ENCODE data around the gene LIMK2. TPM values are rescaled to one million over a fixed set of nuclear protein-coding genes. Genes with fewer than 3 reads are reported as not detected.
"Not testable (repeated sequence)": the region's sequence is repeated elsewhere in the genome, so short reads cannot be mapped to it uniquely, and the experiment has no call there.

Gene LIMK2
- total RNA-seq, 1 donor from 2014 or later: 61.2 TPM

DNA sequence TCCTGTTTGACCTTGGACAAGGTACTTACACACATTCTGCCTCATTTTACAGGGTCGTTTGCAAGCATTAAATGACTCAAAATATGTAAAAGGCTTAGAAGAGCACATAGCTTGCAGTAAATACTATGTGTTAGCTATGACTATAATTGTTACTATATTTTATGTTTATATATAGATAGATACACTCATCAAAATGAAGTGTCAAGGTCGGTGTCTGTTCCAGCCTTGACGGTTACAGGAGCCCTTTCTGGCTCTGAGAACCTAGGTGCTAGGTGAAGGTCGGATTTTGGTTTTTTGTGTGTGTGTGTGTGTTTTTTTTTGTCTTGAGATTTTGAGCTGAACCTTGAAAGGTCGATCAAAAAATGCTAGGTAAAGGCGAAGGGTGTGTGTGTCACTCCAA, 24.5 kb upstream of the LIMK2 start:
- H3K36me3 ChIP-seq: peaks cover 58% of the 10 kb centered on the region
- H3K4me1 ChIP-seq: no peaks in the 10 kb centered on the region
- intact Hi-C loops (cut with DNase I): no loop called here
- no peak for ATAC-seq
- H3K9me3 ChIP-seq: no peaks in the 10 kb centered on the region
- TF ChIP-seq, protein P1, sequence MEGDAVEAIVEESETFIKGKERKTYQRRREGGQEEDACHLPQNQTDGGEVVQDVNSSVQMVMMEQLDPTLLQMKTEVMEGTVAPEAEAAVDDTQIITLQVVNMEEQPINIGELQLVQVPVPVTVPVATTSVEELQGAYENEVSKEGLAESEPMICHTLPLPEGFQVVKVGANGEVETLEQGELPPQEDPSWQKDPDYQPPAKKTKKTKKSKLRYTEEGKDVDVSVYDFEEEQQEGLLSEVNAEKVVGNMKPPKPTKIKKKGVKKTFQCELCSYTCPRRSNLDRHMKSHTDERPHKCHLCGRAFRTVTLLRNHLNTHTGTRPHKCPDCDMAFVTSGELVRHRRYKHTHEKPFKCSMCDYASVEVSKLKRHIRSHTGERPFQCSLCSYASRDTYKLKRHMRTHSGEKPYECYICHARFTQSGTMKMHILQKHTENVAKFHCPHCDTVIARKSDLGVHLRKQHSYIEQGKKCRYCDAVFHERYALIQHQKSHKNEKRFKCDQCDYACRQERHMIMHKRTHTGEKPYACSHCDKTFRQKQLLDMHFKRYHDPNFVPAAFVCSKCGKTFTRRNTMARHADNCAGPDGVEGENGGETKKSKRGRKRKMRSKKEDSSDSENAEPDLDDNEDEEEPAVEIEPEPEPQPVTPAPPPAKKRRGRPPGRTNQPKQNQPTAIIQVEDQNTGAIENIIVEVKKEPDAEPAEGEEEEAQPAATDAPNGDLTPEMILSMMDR (IDR thresholded peaks at IDR 0.05): no peak
- no peaks in the 10 kb centered on the region for H3K27me3 ChIP-seq (ENCODE audit: low read depth)
- H3K4me3 ChIP-seq: no peak overlapping the region
- no peak for DNase-seq
- H3K27ac ChIP-seq: no peak overlapping the region

DNA sequence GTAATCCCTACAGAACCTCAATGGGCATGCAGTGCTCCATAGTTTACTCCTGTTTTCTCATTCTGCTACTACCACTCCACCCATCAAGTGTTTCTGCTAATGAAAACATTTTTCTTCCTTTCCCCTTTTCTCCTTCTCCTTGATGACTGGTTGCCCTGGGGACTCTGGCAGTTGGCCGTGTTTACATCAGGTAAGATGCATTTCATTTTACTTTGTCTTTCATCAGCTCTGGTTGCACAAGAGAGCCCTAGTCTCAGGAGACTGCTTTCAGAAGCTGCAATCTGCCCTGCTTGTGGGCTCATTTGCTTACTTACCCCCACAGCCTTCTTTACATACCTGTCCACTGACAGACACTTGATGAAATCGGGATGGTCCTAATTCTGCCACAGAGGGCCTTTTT, 19.6 kb upstream of the LIMK2 start:
- Histone ChIP-seq H3K27me3 (ENCODE audit: low read depth) (no peaks in the 10 kb centered on the region), H3K4me3 (no peak overlapping the region), H3K27ac (no peak overlapping the region), H3K9me3 (no peaks in the 10 kb centered on the region), H3K4me1 (no peaks in the 10 kb centered on the region), H3K36me3 (peaks cover 79% of the 10 kb centered on the region)
- intact Hi-C loops (cut with DNase I): no loop called here
- TF ChIP-seq, protein P1 (IDR thresholded peaks at IDR 0.05): no peak
- DNase-seq (no peak), ATAC-seq (no peak)

DNA sequence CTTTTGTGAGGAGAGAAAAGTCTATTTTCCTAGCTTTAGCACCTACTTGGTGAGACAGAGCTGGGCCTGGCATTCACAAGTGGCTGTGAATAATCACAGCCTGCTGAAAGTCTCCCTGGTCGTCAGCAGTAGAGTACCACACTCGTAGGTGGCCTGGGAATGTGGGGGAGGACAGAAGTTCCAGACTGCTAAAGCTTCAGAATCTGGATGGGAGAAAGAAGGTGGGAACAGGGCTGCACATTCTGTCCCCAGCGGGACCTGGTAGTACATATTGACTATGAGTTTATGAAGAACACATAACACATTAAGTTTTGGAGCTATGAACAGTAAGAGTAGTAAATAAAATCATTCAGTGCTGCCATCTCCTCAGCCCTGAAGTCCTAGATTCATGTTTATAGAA, 19.0 kb upstream of the LIMK2 start:
- Histone ChIP-seq H3K27ac (no peak overlapping the region), H3K27me3 (ENCODE audit: low read depth) (no peaks in the 10 kb centered on the region), H3K4me3 (no peak overlapping the region), H3K9me3 (no peaks in the 10 kb centered on the region), H3K36me3 (peaks cover 78% of the 10 kb centered on the region), H3K4me1 (no peaks in the 10 kb centered on the region)
- ATAC-seq: no peak
- no peak for DNase-seq
- TF ChIP-seq, protein P1 (IDR thresholded peaks at IDR 0.05): no peak
- intact Hi-C loops (cut with DNase I): no loop called here

DNA sequence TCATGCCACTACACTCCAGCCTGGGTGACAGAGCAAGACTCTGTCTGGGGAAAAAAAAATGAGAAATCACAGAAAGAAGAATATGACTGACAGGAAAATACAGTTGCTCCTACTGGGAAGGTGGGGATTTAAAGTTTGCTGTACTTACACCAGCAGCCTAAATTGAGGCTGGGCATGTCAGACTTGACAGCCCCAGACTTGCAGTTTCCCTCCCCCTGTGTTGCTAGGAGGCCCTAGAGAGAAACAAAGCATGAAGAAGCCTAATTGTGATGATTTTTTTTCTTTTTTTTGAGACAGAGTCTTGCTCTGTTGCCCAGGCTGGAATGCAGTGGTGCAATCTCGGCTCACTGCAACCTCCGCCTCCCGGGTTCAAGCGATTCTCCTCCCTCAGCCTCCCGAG, 17.4 kb upstream of the LIMK2 start:
- DNase-seq; H3K9me3 ChIP-seq; H3K4me1 ChIP-seq; H3K4me3 ChIP-seq; intact Hi-C loops (cut with DNase I); ATAC-seq; H3K27me3 ChIP-seq (ENCODE audit: low read depth); H3K27ac ChIP-seq: not testable (repeated sequence)
- peaks cover 88% of the 10 kb centered on the region for H3K36me3 ChIP-seq

DNA sequence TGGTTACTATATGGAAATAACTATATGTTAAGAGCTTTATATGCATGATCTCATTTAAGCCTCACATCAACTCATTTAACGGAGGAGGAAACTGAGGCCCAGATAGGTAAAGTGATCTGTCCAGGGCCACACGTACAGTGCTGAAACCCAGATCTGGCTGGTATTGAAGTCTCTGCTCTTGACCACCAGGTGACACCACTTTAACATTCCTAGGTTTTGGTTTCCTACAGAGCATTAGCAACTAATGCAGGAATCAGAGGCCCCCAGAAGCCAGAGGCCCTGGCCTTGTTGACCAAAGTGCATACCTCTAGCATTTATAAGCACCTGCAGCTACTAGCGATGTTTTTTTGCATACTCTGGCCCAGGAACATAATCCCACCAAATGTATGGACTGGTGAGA, 12.9 kb upstream of the LIMK2 start:
- Histone ChIP-seq H3K4me3 (no peak overlapping the region), H3K27me3 (ENCODE audit: low read depth) (no peaks in the 10 kb centered on the region), H3K27ac (no peak overlapping the region), H3K36me3 (peaks cover 90% of the 10 kb centered on the region), H3K4me1 (peaks cover 3% of the 10 kb centered on the region), H3K9me3 (no peaks in the 10 kb centered on the region)
- no peak for DNase-seq
- TF ChIP-seq, protein P1 (IDR thresholded peaks at IDR 0.05): peak; percentile 43
- peak in 1 of 2 donors; percentile 63 for ATAC-seq
- intact Hi-C loops (cut with DNase I): no loop called here

DNA sequence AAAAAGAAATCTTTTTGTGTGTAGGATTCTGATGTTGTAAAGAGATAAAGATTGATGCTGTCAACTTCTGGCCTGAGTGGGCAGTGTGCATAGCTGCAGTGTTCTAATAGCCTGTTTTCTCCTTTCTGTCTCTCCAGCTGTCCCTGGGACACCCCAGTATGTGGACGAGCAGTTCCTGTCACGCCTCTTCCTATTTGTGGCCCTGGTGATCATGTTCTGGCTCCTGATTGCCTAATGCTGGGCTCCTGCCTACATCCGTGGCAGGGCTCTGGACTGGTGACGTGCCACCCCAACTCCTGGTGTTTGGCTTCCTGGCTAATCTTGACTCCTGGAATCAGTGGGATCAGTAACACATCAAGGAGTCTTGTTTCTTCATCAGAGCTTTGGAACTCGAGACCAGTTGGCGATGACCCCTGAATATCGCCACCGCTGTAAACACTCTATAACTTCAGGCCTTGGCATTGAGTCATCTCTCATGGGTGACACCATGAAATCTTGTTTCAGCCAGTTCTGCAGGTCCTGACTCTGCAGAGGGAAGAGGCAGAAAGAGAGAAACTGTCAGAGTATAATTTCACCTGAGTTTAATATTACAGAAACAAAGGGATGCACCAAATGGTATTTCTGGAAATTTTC, 7.6 kb upstream of the LIMK2 start:
- Histone ChIP-seq H3K27ac (peak overlapping the region; percentile 31), H3K36me3 (peaks cover 60% of the 10 kb centered on the region), H3K4me1 (peaks cover 23% of the 10 kb centered on the region)
- H3K27me3 ChIP-seq (ENCODE audit: low read depth); DNase-seq; H3K4me3 ChIP-seq; intact Hi-C loops (cut with DNase I); H3K9me3 ChIP-seq: not testable (repeated sequence)
- ATAC-seq: peak; percentile 22 to 44

DNA sequence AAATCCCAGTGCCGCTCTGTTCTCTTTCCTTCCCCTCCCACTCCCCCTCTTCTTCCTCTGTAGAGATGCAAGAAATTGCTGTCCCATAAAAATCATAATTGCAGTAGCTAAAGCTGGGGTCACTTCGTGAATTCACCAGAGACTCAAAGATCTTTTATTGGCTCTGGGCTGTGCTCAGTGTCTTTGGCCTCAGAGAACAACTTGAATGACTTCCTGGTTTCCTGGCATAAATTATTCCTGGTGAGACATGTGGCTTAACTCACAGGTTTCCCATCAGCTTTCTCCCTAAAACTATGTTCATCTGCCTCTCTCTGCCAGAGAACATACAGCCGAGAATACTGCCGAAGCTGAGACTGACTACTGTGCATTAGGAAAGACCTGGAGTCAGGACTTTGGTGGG, 7.0 kb upstream of the LIMK2 start:
- H3K9me3 ChIP-seq; DNase-seq; H3K27ac ChIP-seq; H3K4me3 ChIP-seq; H3K27me3 ChIP-seq (ENCODE audit: low read depth); ATAC-seq; intact Hi-C loops (cut with DNase I): not testable (repeated sequence)
- H3K36me3 ChIP-seq: peaks cover 57% of the 10 kb centered on the region
- peaks cover 26% of the 10 kb centered on the region for H3K4me1 ChIP-seq

DNA sequence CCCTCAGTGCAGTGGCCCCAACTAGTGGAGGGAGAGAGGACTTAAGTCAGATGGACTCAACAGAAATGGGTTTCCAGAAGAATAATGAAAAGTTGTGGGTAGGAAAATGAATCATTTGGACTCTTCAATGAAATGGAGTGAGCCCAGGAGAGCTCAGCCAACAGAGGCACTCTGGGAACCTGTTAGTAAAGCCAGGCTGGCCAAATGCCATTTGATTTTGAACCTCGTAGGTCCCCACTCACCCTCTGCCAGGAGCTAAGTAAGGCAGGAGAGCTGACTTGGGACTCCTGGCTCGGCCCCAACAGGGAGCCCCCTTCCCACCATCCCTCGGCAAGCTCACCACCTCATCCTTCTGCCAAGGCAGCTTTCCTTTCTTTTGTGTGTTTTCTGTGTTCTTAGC, 5.6 kb upstream of the LIMK2 start:
- ATAC-seq; DNase-seq; H3K4me3 ChIP-seq; H3K27me3 ChIP-seq (ENCODE audit: low read depth); intact Hi-C loops (cut with DNase I); H3K9me3 ChIP-seq: not testable (repeated sequence)
- Histone ChIP-seq H3K4me1 (peaks cover 40% of the 10 kb centered on the region), H3K36me3 (peaks cover 44% of the 10 kb centered on the region), H3K27ac (peak overlapping the region; percentile 64)

All from lower lobe of right lung (tissue), 2 donors.